Stomach smooth muscle (tissue), 2 donors: ENCODE data around the gene MYB.

Experiments used
- H3K27ac ChIP-seq: one replicate; pipeline ENCODE4 v1.7.0; 2013; ENCODE audit warnings: mild to moderate bottlenecking, low read length, inconsistent platforms
- H3K27me3 ChIP-seq, 2 donors: one replicate each; pipeline ENCODE4 v1.7.0; 2013; ENCODE audit warnings: low read length in 2 of 2; ENCODE audit not compliant: insufficient read depth in 2 of 2, control insufficient read depth in 1 of 2
- H3K36me3 ChIP-seq, 2 donors: one replicate each; pipeline ENCODE4 v1.7.0; 2013; ENCODE audit warnings: low read length in 2 of 2; ENCODE audit not compliant: control insufficient read depth in 2 of 2, insufficient read depth in 2 of 2
- H3K4me1 ChIP-seq: one replicate; pipeline ENCODE4 v1.7.0; 2013; ENCODE audit warnings: low read length; ENCODE audit not compliant: control insufficient read depth, insufficient read depth
- H3K4me3 ChIP-seq, 2 donors: one replicate each; pipeline ENCODE4 v1.7.0; 2013; ENCODE audit warnings: low read length in 2 of 2
- H3K9ac ChIP-seq, 2 donors: one replicate each; pipeline ENCODE4 v1.7.0; 2013; ENCODE audit warnings: low read length in 2 of 2, mild to moderate bottlenecking in 1 of 2
- H3K9me3 ChIP-seq, 2 donors: one replicate each; pipeline ENCODE4 v1.7.0; 2013; ENCODE audit warnings: low read length in 2 of 2; ENCODE audit not compliant: control insufficient read depth in 2 of 2
- donor health status: healthy.
- donor health status: Pancreatic carcinoma.

Gene MYB

DNA sequence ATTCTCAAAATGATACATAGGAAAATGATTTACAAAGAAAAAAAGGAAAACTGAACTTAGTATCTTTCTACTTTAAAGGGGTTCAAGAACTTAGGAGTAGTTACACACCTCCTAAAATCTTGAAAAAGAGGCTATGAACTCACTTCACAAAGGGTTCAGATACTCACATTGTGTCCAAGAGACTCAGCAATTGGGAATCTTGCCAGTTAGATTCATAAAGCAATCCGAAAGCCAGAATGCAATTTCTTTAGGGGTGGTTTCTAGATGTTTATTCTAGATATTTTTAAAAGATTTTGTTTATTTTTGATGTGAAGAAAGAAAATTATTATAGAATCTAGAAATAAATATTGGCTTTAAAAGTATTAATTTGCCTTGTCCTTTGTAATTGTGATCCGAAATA is 1.7 kb upstream of the MYB start:
- Histone ChIP-seq H3K4me1 (peaks cover 29% of the 10 kb centered on the region), H3K36me3 (no peaks in the 10 kb centered on the region), H3K9ac (no peak overlapping the region), H3K27me3 (peaks cover 12 to 19% of the 10 kb centered on the region in 2 donors), H3K4me3 (no peak overlapping the region), H3K27ac (no peak overlapping the region), H3K9me3 (no peaks in the 10 kb centered on the region)

DNA sequence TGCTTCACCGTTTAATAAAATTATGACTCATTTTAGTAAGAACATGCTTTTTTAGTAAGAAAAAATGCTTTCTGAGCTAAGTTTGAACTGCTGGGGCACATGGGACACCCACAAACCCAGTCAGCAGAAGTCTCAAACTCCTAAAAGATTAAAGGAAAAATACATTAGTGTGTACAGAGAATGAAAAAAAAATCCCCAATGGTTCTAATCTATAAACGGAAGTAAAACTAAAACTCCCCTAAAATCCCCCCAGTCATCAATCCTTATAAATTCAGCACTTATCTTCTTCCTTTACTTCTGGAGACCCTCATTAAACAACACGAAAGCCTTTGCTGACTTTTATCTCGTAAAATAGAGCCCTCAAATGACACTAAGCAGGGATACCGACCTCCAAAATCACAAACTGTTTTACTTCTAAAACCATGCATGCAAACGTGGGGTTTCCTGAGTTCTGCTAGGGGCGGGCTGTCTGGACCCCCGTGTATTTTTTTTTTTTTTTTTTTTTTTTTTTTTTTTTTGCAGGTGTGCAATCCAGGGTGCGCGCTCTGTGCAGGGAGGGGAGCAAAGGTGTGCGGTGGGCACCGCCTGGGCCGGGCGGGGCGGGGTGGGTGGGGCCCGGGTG is 1.1 kb upstream of the MYB start:
- Histone ChIP-seq H3K27ac (no peak overlapping the region), H3K4me3 (peak overlapping the region in 1 of 2 donors; percentile 75)

DNA sequence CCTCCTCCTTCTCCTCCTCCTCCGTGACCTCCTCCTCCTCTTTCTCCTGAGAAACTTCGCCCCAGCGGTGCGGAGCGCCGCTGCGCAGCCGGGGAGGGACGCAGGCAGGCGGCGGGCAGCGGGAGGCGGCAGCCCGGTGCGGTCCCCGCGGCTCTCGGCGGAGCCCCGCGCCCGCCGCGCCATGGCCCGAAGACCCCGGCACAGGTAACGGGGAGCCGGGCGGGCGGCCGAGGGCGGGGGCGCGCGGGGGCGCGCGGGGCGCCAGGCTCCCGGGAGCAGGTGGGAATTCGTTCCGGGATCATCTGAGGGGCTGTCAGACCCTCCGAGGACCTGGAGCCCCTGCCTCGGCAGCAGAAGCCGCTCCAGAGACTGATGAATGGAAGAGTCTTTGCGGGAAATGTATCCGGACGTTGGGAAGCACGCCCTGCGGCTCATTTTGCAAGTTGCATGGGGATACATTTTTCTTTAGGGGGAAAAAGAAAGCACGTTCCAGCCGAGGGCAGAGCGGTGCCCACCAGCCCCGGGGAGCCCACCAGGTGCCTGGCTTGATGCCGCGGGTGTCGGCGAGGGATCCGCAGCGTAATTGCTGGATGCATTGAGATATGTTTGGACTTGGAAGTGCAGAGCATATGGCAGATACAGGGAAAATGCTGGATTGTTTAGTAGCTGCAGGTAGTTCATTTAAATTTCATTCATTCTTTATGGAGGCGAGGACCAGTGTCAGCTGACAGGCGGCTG is 394 bp downstream of the MYB start:
- Histone ChIP-seq H3K4me1 (peaks cover 29% of the 10 kb centered on the region), H3K36me3 (no peaks in the 10 kb centered on the region), H3K27me3 (peaks cover 27 to 39% of the 10 kb centered on the region in 2 donors), H3K4me3 (peak overlapping the region; percentile 67 to 75), H3K9ac (peak overlapping the region in 1 of 2 donors; percentile 29), H3K27ac (no peak overlapping the region), H3K9me3 (no peaks in the 10 kb centered on the region)

More for the DNA sequence above, 1.1 kb upstream of the MYB start:
- no peaks in the 10 kb centered on the region for H3K36me3 ChIP-seq
- H3K4me1 ChIP-seq: peaks cover 29% of the 10 kb centered on the region
- no peak overlapping the region for H3K9ac ChIP-seq
- H3K27me3 ChIP-seq: peaks cover 15 to 25% of the 10 kb centered on the region in 2 donors
- no peaks in the 10 kb centered on the region for H3K9me3 ChIP-seq

DNA sequence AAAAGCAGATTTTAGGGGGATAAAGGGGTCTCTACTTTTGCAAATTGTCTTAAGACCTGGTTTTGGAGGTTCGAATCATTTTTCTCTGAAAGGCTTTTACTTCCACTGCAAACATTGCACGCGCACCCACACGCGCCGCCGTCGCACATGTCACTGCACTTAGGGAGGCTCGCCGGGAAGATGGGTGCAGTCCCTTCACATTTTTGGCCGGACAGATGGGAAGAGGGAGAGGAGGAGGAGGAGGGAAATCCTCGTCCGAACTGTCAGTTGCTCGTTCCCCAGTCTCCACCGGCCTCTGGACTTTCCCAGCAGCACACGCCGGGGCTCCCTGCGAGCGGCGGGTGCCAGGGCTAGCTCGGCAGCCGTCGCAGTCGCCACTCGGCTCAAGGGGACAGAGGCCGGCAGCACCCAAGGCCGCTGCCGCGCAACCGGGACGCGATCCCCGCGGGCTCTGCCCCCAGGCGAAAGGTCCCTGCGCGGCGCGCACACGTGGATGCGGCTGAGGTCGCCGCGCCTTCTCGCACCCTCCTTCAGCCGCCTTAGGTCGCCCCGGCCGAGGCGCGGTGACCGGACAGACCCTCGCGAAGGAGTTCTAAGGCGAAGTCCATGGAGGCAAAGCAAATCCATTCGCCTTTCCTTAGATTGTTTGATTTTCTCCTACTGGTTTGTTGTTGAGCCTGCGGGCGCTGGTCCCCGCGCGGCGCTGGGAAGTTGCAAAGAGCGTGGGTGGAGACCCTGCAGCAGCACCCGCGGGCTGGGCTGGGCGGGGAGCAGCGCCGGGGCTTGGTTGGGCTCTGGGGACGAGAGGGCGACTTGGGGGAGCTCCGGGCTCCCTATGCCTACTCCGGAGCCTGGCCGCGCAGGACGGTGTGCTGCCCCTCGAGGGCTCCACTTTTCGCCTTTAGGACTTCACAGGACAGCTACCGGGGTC is 1.2 kb downstream of the MYB start:
- Histone ChIP-seq H3K9me3 (no peaks in the 10 kb centered on the region), H3K36me3 (no peaks in the 10 kb centered on the region), H3K9ac (peak overlapping the region in 1 of 2 donors; percentile 29), H3K4me1 (peaks cover 29% of the 10 kb centered on the region), H3K27me3 (peaks cover 27 to 39% of the 10 kb centered on the region in 2 donors), H3K27ac (no peak overlapping the region), H3K4me3 (peak overlapping the region; percentile 67 to 75)

DNA sequence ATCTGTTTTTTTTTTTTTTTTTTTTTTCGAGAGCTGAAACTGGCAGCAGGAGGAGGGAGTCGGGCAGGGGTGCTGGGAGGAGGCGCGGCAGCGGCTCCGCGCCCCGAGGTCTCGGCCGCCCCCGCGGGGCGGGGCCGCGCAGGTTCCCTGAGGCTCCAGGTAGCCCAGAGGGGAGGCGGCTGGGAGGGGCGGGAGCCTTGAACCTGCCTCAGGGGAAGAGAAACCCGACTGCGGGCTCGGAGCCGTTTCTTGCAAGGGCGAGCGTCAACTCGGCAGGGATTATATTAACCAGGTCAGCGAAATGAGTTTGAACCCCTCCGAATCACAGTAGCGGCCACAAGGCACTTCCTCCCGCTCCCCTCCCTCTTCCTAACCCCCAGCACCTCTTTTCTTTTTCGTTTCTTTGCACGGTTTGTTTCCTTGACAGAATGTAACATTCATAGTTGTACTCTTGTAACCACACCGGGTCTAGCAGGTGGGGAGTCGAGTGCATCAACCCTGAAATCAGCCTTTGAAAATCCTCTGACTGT is 2.0 kb downstream of the MYB start:
- peaks cover 27 to 39% of the 10 kb centered on the region in 2 donors for H3K27me3 ChIP-seq
- no peak overlapping the region for H3K9ac ChIP-seq
- H3K27ac ChIP-seq: no peak overlapping the region
- peak overlapping the region; percentile 67 to 75 for H3K4me3 ChIP-seq
- no peaks in the 10 kb centered on the region for H3K36me3 ChIP-seq
- no peaks in the 10 kb centered on the region for H3K9me3 ChIP-seq
- peaks cover 29% of the 10 kb centered on the region for H3K4me1 ChIP-seq

DNA sequence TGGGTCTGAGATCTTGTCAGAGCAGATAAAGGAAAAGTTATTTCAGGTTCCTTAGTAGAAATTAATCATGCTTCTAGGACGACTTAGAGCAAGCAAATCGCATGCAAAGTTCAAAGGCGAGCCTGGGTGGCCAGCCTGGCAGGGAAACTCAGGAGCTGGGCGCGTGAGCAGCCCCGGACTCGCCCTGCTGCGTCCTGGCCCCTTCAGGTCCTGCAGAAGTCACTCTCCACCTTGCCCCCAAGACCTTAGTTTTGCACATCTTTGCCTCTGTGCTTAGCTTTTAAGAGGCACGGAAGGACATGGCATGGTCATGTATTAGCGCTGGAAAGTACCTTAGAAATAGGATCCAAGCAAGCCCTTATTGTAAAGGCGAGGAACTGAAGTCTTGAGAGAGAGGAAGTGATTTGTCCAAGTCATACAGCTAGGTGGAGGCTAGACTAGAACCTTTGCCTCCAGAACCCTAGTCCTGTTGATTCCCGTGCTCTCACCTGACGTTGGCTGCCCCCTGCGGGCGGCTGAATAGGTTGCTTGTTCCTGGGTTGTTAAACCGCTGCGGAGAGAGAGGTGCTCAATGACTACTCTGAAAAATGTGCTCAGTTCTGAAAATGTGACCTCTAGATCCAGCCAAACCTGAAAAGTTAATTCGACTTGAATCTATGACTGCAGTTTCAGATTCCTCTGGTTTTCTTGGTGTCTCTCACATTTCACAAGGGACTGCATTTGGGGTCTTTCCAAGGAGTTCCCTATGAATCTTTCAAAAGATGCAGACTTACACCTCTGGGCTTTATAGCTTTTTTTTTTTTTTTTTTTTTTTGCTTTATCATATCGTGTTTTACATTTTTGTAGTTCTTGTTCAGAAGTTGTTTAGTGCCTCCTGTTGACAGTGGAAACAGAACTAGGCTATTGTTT is 2.7 kb downstream of the MYB start:
- no peak overlapping the region for H3K9ac ChIP-seq
- H3K4me3 ChIP-seq: peak overlapping the region; percentile 67 to 75
- no peaks in the 10 kb centered on the region for H3K36me3 ChIP-seq
- peaks cover 27 to 43% of the 10 kb centered on the region in 2 donors for H3K27me3 ChIP-seq
- peaks cover 29% of the 10 kb centered on the region for H3K4me1 ChIP-seq
- H3K9me3 ChIP-seq: no peaks in the 10 kb centered on the region
- H3K27ac ChIP-seq: no peak overlapping the region

DNA sequence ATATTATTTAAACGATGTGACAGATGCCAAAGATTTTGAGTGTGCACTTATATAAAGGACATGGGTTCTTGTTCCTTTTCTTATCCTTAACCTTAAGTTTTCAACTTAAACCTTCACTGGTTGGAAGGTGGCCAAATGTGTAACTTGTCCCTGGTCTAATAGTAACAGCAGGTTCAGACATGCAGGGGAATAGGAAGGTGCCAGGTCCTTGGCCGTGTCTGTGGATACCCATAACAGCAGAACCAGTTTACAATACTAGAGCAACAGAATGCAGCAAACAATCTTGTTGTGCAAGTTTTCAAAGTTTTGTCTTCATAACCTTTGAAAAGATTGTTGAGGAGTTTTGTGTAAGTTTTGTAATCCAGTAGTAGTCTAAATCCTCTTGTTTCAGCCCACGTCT is 4.4 kb downstream of the MYB start:
- Histone ChIP-seq H3K36me3 (no peaks in the 10 kb centered on the region), H3K27ac (no peak overlapping the region), H3K4me1 (peaks cover 28% of the 10 kb centered on the region), H3K4me3 (no peak overlapping the region), H3K27me3 (peaks cover 29 to 49% of the 10 kb centered on the region in 2 donors), H3K9me3 (no peaks in the 10 kb centered on the region), H3K9ac (no peak overlapping the region)

DNA sequence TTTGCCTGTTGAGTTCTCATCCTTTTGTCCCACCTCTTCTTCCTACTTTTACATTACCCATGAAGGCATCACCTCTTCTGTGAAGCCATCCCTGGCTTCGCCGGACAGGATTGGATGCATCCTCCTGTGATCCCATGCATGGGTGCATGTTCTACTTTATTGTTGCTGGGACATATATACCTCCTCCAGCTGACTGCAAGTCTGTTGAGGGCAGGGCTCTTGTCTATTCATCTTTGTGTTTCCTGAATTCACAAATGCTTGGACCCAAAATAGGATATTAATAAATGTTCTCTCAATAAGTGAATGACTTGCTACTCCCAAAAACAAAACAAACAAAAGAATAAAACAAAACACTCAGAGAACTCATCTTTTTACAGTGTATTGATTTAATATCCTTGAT is 5.1 kb downstream of the MYB start:
- no peaks in the 10 kb centered on the region for H3K9me3 ChIP-seq
- H3K27ac ChIP-seq: no peak overlapping the region
- no peak overlapping the region for H3K9ac ChIP-seq
- no peaks in the 10 kb centered on the region for H3K36me3 ChIP-seq
- H3K4me1 ChIP-seq: peaks cover 25% of the 10 kb centered on the region
- H3K27me3 ChIP-seq: peaks cover 29 to 49% of the 10 kb centered on the region in 2 donors
- no peak overlapping the region for H3K4me3 ChIP-seq

DNA sequence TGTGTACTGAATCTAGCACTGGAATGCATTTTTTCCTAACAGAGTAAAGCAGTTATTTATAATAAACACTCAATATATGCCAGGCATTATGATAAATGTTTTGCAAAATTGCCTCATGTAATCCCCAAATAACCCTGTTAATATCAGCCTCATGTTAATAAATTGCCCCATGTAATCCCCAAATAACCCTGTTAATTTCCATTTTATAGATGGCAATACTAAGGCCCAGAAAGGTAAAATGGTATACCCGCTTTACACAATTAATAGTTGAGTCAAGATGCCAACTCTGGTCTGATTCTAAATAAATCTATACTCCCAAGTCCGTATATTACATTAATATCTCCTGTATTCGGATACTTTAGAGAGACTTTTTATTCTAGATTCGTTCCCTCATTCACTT is 6.3 kb downstream of the MYB start:
- Histone ChIP-seq H3K36me3 (no peaks in the 10 kb centered on the region), H3K9me3 (no peaks in the 10 kb centered on the region), H3K27me3 (peaks cover 29 to 49% of the 10 kb centered on the region in 2 donors), H3K9ac (no peak overlapping the region), H3K27ac (no peak overlapping the region), H3K4me1 (peaks cover 16% of the 10 kb centered on the region), H3K4me3 (no peak overlapping the region)
